DMS153 (cell line): ENCODE measurements around the gene SERPINA12.

Source experiments
- DNase-seq: peaks from one replicate; lab custom pipeline; 2025; lab: John Stamatoyannopoulos, UW

Gene SERPINA12

DNA sequence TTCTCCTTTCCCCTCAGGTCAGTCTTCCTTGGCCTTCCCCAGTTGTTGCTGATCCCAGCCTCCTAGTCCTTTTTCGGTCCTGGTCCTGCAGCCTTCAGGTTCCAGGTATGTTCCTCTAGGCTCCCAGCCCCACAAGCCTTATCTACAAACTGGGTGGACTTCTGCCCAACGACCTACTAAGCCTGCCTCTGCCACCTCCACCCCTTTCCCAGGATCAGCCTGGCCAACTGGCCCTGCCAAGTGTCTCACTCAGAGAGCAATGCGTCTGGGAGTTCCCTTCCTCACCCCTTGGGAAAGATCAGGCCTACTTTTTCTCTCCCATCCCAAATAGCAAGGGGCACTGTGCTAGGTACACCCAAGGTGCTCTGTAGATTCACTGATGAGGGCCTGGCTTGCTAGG lies at the start of gene SERPINA12:
Gene SERPINA12 (minus strand): TSS at position 114 of the 400 bp plus-strand sequence. CDS start 11,072 bp downstream, outside the sequence.
- DNase-seq = no peak

GRCh38 chr14:94558842-94559241 lies 49.6 kb upstream of the SERPINA12 start:
- no peak for DNase-seq

DNA sequence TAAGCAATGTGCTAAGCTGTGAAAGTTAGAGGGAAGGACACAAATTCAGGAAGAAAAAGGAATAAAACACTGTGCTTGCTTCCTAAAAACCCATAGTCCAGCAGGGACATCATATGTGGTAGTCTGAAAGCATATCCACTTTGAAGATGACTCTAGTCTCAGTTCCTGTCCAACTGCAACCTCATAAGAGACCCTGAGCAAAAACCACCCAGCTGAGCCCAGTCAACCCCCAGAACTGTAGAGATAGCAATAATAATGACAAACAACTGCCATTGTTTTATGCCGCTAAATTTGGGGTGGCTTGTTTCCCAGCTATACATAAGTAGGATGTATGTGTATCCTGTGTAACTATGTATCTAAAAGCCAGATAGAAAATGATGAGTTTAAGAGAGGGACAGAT lies 48.1 kb upstream of the SERPINA12 start:
- no peak for DNase-seq

DNA sequence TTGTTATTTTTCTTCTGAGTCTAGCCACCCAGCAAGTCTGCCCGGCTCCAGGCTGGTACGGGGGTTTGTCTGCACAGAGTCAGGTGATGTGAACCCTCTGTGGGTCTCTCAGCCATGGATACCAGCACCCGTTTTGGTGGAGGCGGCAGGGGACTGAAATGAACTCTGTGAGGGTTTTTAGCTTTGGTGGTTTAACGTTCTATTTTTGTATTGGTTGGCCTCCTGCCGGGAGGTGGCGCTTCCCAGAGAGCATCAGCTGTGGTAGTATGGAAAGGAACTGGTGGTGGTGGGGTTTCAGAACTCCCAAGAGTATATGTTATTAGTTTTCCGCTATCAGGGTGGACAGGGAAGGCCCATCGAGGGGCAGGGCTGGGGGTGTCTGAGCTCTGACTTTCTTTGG lies 46.7 kb upstream of the SERPINA12 start:
- DNase-seq = no peak

- DNase-seq = no peak
Observed at GRCh38 chr14:94550041-94550440, 40.8 kb upstream of the SERPINA12 start.

GRCh38 chr14:94548999-94549985 lies 40.0 kb upstream of the SERPINA12 start:
- no peak for DNase-seq

DNA sequence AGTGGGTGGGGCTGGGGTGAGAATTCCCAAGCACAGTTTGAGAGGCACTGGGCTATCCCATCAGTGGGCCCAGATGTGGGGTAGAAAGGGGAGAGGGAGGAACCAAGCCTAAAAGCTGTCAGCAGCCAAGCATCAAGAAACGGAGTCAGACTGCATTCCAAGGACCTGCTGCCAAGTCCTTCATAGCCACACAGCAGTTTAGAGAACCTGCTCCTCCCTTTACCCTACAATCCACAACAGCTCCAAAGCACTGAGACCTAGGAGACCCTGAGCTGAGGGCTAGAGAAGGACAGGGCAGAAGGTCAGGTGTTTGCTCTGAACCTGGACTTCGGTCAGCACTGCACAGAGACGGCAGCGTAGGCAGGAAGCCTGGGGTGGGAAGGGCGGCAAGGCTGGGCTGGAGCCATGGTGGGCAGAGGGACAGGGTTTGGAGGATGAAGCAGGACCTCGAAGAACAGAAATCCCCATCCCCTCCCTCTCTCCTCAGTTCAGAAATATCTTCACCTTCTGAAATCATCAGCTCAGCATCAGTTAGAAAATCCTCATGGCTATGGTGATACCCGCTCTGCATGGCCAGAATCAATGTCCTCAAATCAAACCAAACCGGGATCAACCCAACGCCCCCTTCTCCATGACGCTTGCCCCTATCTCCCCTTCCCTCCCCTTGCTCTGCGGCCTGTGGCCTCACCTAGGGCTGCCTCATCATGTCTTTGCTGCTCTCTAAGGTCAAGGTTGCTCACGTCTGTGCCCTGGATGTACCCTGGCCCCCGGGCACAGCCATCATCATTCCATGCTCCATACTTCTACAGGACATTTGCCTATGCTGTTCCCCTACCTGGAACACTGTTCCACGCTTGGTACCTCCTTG lies 39.1 kb upstream of the SERPINA12 start:
- DNase-seq = no peak

GRCh38 chr14:94547726-94548125 lies 38.5 kb upstream of the SERPINA12 start:
- DNase-seq = no peak

- no peak for DNase-seq
Observed at GRCh38 chr14:94547151-94547680, 37.9 kb upstream of the SERPINA12 start.

DNA sequence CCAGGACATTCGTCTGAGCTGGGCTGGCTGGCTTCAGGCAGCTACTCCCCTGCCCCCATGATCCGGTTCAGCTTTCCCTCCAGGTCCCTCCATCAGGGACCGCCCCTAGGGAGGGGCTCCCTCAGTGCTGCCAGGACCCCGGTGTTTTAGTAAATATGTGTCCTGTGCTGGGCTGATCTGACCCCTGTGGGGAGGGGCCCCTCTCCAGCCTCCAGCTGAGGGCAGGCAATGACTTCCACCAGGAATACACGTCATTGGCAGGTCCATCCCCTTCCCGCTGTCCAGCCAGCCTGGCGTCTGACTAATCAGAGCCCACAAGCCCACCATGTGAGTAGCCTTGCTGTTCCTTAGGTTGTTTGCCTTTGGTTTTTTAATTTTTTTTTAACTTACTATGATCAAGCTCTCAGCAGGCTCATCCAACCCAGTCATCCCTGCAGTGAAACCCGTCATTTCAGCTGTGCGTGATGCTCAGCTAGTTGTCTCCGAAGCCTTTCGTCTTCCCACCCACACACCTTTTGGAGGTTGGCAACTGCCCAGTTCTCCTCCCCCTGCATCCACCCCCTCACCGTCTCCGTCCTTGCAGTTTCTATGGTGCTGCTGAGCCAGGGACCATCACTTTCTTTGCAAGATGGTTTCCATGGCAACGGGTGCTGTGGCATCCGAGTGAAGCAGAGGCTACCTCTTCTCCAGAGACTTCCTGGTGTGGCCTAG lies 36.0 kb upstream of the SERPINA12 start:
- no peak for DNase-seq

- DNase-seq = no peak
Observed at GRCh38 chr14:94544726-94545125, 35.5 kb upstream of the SERPINA12 start.

DNA sequence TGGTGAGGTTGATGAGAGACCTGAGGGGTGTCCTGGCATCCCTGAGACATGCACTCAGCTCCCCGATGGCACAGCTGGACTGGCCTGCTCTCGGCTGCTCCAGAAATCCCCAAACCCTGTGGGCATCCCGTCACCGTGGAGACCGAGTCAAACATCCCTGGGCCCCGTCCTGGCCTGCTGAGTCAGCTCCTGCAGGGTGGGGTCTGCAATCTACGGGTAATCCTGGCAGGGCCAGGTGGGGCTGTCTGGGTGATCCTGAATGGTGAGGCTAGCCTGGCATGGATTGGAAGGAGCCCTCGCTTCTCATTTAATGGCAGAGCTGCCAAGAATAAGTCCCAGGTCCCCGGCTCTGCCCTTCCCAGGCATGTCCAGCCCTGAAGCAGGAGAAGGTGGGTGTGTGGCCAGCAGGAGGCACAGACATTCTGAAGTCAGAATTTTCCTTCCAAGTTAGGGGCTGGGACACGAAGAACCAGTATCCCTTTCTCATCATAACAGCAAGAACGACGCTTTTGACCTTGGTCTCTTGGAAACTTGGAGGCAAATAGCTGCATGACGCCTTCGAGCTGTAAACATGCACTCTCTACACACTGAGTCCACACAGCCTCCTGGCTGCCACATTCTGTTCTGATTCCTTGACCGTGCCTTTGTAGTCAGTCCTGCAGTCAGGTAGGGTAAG lies 34.3 kb upstream of the SERPINA12 start:
- no peak for DNase-seq

DNA sequence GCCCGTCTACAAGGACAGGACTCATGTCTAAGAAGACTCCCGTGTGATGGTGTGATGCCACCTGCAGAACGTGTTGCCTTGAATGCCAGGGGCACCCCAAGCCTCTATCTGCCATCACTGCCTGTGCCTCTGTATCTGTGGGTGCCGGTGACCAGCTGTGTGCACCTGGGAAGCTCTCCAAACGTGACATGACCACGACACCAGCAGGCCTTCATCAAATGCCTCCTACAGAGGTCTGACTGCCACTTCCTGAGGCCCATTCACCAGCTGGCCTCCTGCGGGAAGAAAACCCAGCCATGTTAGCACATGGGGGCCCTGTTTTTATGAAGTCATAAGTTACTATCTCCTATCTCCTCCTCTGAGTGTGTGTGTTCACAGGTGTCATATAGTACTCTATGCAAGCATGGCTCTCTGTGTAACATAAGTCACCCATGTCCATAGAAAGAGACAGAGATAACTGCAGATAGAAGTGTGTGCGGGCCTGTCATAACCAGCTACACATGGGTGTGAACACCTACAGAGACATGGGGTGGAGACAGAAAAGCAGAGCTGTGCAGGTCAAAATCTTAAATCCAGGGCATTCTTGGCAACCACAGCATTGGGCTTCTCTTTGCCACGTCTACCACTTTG lies 33.7 kb upstream of the SERPINA12 start:
- DNase-seq = no peak

GRCh38 chr14:94542111-94542810 lies 33.0 kb upstream of the SERPINA12 start:
- DNase-seq = no peak

GRCh38 chr14:94541234-94541975 lies 32.1 kb upstream of the SERPINA12 start:
- DNase-seq = no peak

DNA sequence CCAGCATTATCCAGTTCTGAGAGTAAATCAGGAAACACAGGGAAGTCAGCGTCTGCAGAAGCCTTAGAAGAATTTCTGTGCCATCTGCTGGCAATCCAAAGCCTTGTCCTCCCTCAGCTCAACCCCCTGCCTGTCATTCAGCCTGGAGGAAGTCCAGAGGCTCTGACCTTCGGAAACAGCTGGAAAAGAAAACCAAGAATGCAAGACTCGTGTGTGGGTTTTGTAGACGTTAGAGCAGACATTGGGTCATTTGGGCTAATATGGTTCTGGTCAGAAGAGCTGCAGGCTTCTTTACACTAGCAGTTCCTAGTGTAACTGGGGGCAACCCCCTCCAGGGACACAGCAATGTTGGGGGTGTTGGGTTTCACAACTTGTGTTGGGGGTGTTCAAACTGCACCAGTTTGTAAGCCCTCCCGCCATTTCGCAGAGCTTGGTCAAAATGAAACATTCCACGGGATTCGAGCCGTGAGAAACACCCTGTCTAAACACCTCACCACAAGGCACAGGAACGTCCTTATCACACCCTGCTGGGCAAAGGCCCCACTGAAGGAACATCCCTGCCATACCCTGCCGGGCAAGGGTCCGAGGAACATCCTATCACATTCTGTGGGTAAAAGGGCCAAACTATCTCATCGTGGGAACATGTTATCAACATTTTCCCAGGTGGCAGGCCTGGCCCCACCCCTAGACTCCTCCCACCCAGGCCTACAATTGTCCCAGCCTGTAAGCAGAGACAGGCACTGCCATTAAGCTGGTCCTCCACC lies 30.9 kb upstream of the SERPINA12 start:
- DNase-seq = no peak

DNA sequence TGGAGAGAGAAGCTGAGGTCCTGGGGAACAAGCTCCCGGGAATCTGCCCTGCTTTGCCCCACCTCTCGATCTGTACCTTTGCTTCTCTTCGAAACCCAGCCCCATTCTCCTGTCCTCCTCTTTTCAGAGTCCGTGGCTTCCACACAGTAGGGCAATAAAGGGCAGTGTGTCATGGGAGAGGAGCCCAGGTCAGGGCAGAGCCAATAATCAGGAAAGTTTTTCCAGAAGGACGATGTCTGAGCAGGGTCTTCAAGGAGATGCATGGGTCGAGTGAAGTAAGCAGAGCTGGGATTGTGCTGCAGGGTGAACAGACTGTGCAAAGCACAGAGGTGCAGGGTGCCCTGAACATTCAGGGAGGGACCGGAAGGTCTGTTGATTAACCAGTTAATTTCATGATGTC lies 29.9 kb upstream of the SERPINA12 start:
- DNase-seq = no peak

DNA sequence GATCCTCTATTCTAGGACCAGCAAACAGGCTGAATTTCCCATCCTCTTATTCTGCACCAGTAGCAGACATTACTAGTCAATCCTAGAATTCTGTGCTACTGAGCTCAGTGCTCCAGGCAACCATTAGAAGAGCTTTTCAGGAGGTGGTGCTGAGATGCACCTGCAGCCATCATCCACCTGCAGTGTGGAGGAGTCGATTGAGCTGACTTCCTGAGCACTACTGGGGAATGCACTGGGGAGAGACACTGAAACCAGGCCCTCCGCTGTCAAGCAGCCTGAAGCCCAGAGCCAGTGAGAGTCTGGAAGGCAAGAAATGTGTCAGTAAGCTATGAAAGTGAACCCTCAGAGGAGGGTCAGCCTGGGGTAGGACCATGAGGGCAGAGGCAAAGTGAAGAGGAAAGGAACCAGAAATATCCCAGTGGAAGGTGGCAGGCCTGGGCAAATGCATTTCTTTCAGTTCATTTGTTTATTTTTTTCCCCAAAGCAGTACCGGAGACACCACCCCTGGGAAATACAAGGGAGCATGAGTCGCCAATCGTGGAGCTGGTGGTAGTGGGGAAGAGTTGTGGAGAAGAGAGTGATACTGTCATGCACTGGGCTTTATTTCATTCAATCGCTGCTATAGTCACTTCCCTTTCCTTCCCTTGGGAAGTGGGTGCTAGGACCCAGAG lies 28.9 kb upstream of the SERPINA12 start:
- DNase-seq = no peak
